LNCaP clone FGC (cell line): ENCODE results near the gene GPC5.

Experiments
- DNase-seq: peaks from one replicate; pipeline ENCODE4 v3.0.0-alpha.2; 2011; ENCODE audit warnings: low read depth
- H3K4me3 ChIP-seq: 2 replicates; pipeline ENCODE4 v1.5.1; 2011; ENCODE audit warnings: mild to moderate bottlenecking, low read depth, low read length, control low read depth
- TF ChIP-seq, protein P1 (sequence below): IDR thresholded peaks from 2 replicates; pipeline ENCODE4 v1.5.1; 2012; ENCODE audit warnings: mild to moderate bottlenecking; ENCODE audit not compliant: control insufficient read depth, insufficient read depth; ENCODE audit errors: extremely low read depth

GPC5 gene

DNA sequence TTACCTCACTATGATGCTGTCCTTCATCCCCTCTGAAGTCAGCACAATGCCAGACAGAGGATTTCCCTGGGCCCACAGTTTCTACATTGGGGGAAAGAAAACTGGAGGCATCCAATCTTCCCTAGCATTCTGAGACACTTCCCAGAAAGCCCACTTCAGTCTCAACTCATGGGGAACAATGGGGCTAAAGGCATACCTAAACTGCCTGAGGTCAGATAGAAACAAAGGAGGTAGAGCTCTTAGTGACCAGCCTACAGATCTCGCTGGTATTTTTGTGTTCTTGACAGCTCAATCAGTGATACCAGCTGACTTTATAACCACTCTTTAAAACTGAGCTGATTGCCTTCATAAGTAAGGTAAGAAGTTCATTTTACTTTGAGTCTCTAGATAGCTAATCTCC lies 947.2 kb downstream of the GPC5 start:
- DNase-seq, result no peak
- TF ChIP-seq, protein P1, sequence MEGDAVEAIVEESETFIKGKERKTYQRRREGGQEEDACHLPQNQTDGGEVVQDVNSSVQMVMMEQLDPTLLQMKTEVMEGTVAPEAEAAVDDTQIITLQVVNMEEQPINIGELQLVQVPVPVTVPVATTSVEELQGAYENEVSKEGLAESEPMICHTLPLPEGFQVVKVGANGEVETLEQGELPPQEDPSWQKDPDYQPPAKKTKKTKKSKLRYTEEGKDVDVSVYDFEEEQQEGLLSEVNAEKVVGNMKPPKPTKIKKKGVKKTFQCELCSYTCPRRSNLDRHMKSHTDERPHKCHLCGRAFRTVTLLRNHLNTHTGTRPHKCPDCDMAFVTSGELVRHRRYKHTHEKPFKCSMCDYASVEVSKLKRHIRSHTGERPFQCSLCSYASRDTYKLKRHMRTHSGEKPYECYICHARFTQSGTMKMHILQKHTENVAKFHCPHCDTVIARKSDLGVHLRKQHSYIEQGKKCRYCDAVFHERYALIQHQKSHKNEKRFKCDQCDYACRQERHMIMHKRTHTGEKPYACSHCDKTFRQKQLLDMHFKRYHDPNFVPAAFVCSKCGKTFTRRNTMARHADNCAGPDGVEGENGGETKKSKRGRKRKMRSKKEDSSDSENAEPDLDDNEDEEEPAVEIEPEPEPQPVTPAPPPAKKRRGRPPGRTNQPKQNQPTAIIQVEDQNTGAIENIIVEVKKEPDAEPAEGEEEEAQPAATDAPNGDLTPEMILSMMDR, result no peak
- no peak overlapping the region for H3K4me3 ChIP-seq

DNA sequence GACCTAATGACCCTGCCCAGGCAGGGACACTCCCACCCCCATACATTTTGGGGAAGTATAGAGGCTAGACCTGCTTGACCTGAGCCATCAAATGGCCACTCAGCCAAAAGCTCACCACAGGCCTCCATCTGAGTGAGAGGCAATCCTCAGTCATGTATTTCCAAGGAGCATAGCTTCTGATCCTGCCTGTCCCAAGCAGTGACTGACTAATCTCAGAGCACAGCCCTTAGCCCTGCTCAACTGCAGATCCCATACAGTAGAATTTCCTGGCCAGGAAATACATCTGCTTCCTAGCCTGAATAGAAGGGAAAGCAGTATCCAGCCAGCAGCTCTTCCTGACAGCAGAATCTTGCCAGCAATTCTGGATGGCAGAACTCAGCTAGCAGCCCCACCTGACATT lies 947.6 kb downstream of the GPC5 start:
- no peak for DNase-seq
- TF ChIP-seq, protein P1, result no peak

GRCh38 chr13:92354583-92354982 lies 956.2 kb downstream of the GPC5 start:
- no peak for DNase-seq
- TF ChIP-seq, protein P1, result no peak
- H3K4me3 ChIP-seq, result no peak overlapping the region

More for the DNA sequence above, 947.6 kb downstream of the GPC5 start:
- H3K4me3 ChIP-seq, result no peak overlapping the region

DNA sequence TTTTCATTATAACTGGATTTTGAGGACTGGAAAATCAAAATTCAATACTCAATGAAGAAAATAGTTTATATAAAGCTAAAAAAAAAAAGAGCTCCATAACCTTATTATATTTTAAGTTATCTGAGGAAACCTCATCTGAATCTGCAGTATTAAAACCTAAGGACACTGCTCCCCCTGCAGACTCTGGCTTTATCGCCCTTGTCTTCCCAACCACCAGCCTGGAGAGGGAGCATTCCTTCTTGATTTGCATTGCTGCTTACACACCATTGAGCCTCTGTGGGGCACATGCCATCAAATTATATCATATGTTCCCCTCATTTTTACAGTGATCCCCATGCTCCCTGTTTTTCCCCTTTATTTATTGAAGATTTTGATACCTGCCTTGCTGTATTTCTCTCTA lies 956.8 kb downstream of the GPC5 start:
- no peak overlapping the region for H3K4me3 ChIP-seq
- TF ChIP-seq, protein P1, result peak; percentile 85
- peak; percentile 11 for DNase-seq

DNA sequence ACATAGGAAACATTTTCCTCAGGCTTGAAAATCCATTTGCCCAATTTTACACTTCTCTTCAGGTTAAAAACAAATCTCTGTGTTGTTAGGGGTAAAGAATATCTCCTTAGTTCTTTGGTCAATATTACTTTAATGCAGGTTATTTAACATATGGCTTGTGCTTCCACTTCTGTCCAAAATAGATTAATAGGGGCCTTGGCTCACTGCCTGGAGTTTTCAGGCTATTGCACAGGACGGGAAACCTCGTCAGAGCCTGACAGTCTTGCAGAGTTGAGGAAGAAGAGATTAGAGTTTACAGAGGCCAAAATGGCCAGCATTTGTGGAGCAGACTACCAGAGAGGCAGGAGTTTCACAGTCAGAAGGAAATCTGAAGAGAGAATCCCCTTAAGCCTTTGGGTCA lies 964.3 kb downstream of the GPC5 start:
- no peak for DNase-seq
- TF ChIP-seq, protein P1, result no peak
- no peak overlapping the region for H3K4me3 ChIP-seq

DNA sequence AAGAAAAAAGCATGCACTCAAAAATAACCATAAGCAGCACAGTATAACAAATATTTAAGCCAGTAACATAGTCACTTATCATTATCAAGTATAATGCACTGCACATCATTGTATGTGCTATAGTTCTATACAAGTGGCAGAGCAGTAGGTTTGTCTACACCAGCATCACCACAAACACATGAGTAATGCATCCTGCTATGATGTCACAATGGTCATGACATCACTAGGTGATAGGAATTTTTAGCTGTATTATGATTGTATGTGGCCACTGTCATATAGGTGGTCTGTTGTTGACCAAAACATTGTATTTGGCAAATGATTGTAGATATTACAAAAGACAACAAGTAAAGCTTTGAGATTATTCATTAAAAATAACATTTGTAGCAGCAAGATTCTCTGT lies 967.5 kb downstream of the GPC5 start:
- TF ChIP-seq, protein P1, result no peak
- DNase-seq, result no peak
- H3K4me3 ChIP-seq, result no peak overlapping the region

- no peak for DNase-seq
- TF ChIP-seq, protein P1, result no peak
- H3K4me3 ChIP-seq, result no peak overlapping the region
These were observed 979.0 kb downstream of the GPC5 start for GRCh38 chr13:92377396-92377795.
